Neuronal stem cell (in vitro differentiated cells): ENCODE measurements around the gene MB.

Experiments used
- DNase-seq: peaks from one replicate; pipeline ENCODE4 v3.0.0-alpha.2; 2013; ENCODE audit warnings: low spot score
- H2AFZ ChIP-seq: one replicate; pipeline ENCODE4 v1.6.1; 2013; ENCODE audit warnings: mild to moderate bottlenecking, low read length, inconsistent platforms
- H2AK5ac ChIP-seq: 2 replicates; pipeline ENCODE4 v1.6.1; 2013; ENCODE audit warnings: low read depth, mild to moderate bottlenecking, inconsistent platforms, low read length, moderate library complexity, mixed read lengths
- H2BK120ac ChIP-seq: 2 replicates; pipeline ENCODE4 v1.6.1; 2013; ENCODE audit warnings: low read depth, mild to moderate bottlenecking, inconsistent platforms, low read length, moderate library complexity, mixed read lengths
- H2BK12ac ChIP-seq: one replicate; pipeline ENCODE4 v1.6.1; 2013; ENCODE audit warnings: low read length, inconsistent platforms
- H2BK15ac ChIP-seq: 2 replicates; pipeline ENCODE4 v1.6.1; 2013; ENCODE audit warnings: mild to moderate bottlenecking, low read length, inconsistent platforms, mixed read lengths
- H2BK5ac ChIP-seq: one replicate; pipeline ENCODE4 v1.6.1; 2013; ENCODE audit warnings: inconsistent platforms, mild to moderate bottlenecking, low read length, moderate library complexity
- H3K14ac ChIP-seq: one replicate; pipeline ENCODE4 v1.6.1; 2013; ENCODE audit warnings: low read length, inconsistent platforms
- H3K18ac ChIP-seq: 2 replicates; pipeline ENCODE4 v1.6.1; 2013; ENCODE audit warnings: low read length, inconsistent platforms
- H3K23ac ChIP-seq: 2 replicates; pipeline ENCODE4 v1.6.1; 2013; ENCODE audit warnings: low read depth, mild to moderate bottlenecking, mixed read lengths, low read length, inconsistent platforms; ENCODE audit not compliant: poor library complexity
- H3K27ac ChIP-seq: replicated peaks from 3 replicates; pipeline ENCODE4 v1.5.1; 2013; ENCODE audit warnings: low read length, inconsistent platforms
- H3K27me3 ChIP-seq, 3 experiments: 2 replicates each; pipeline ENCODE4 v1.6.1; 2013; ENCODE audit warnings: low read length in 3 of 3, mild to moderate bottlenecking in 2 of 3, inconsistent platforms in 1 of 3, low read depth in 1 of 3, mixed read lengths in 1 of 3, moderate library complexity in 1 of 3; ENCODE audit not compliant: control insufficient read depth in 3 of 3, insufficient read depth in 3 of 3
- H3K36me3 ChIP-seq, 2 donors: replicated peaks in 1 of 2; 2 replicates each; pipeline ENCODE4 v1.6.1; 2013; ENCODE audit warnings: low read length in 2 of 2; ENCODE audit not compliant: control insufficient read depth in 2 of 2, insufficient read depth in 2 of 2
- H3K4ac ChIP-seq: 2 replicates; pipeline ENCODE4 v1.6.1; 2013; ENCODE audit warnings: inconsistent platforms, mild to moderate bottlenecking, low read length, moderate library complexity
- H3K4me1 ChIP-seq, 2 donors: 1 replicate in 1 of 2; 2 replicates in 1 of 2; pipeline ENCODE4 v1.6.1; 2013; ENCODE audit warnings: low read length in 2 of 2, low read depth in 1 of 2; ENCODE audit not compliant: control insufficient read depth in 2 of 2, insufficient read depth in 1 of 2
- H3K4me2 ChIP-seq: one replicate; pipeline ENCODE4 v1.6.1; 2013; ENCODE audit warnings: mild to moderate bottlenecking, low read length, inconsistent platforms; ENCODE audit not compliant: insufficient read depth, poor library complexity, severe bottlenecking
- H3K4me3 ChIP-seq, 2 donors: 2 replicates each; pipeline ENCODE4 v1.5.1; 2013; ENCODE audit warnings: low read length in 2 of 2, mild to moderate bottlenecking in 2 of 2, inconsistent platforms in 1 of 2, moderate library complexity in 1 of 2
- H3K79me1 ChIP-seq: one replicate; pipeline ENCODE4 v1.6.1; 2013; ENCODE audit warnings: low read depth, mild to moderate bottlenecking, inconsistent platforms, low read length, moderate library complexity
- H3K9ac ChIP-seq: one replicate; pipeline ENCODE4 v1.6.1; 2013; ENCODE audit warnings: mild to moderate bottlenecking, low read depth, low read length, inconsistent platforms; ENCODE audit not compliant: poor library complexity
- H3K9me3 ChIP-seq, 2 donors: replicated peaks in 1 of 2; 2 replicates each; pipeline versions ENCODE3 to v1.6.1; 2013; ENCODE audit warnings: low read length in 2 of 2, mild to moderate bottlenecking in 2 of 2, inconsistent platforms in 1 of 2, low read depth in 1 of 2, mixed read lengths in 1 of 2, moderate library complexity in 1 of 2; ENCODE audit not compliant: control insufficient read depth in 2 of 2, insufficient read depth in 1 of 2
- H4K8ac ChIP-seq: one replicate; pipeline ENCODE4 v1.6.1; 2013; ENCODE audit warnings: low read depth, mild to moderate bottlenecking, inconsistent platforms, low read length, moderate library complexity
- H4K91ac ChIP-seq: one replicate; pipeline ENCODE4 v1.6.1; 2013; ENCODE audit warnings: low read length, low read depth, mild to moderate bottlenecking, inconsistent platforms; ENCODE audit not compliant: poor library complexity
- WGBS, 2 donors: extraction: QIAGEN DNeasy Blood & Tissue Kit; methylation state at CpG; one replicate each; pipeline ENCODE4 v1.1.7; 2013; ENCODE audit warnings: missing lambda C conversion rate in 2 of 2, mixed read lengths in 1 of 2; ENCODE audit not compliant: insufficient read length in 2 of 2, insufficient replicate concordance in 1 of 2; ENCODE audit errors: extremely low coverage in 2 of 2; 5-methylcytosine and 5-hydroxymethylcytosine counted together

MB gene

GRCh38 chr22:35568751-35569739 lies 48.1 kb downstream of the MB start:
- Histone ChIP-seq H2AFZ (no peak overlapping the region), H3K9ac (no peak overlapping the region), H2BK5ac (no peak overlapping the region), H3K27me3 (peaks cover 0 to 40% (median 0%) of the 10 kb centered on the region in 3 experiments), H2BK12ac (no peak overlapping the region), H4K8ac (no peak overlapping the region), H3K23ac (no peak overlapping the region), H2BK15ac (no peak overlapping the region), H3K4me3 (no peak overlapping the region), H3K27ac (no peak overlapping the region), H2AK5ac (peak overlapping the region; percentile 66), H3K4me1 (peaks cover 11 to 17% of the 10 kb centered on the region in 2 donors), H2BK120ac (peak overlapping the region; percentile 16), H3K4me2 (no peak overlapping the region), H3K36me3 (no peaks in the 10 kb centered on the region), H3K79me1 (peaks cover 2% of the 10 kb centered on the region), H3K14ac (peak overlapping the region; percentile 31), H3K9me3 (no peaks in the 10 kb centered on the region), H3K4ac (no peak overlapping the region), H4K91ac (no peak overlapping the region), H3K18ac (peak overlapping the region; percentile 77)
- DNase-seq = no peak
- WGBS, 2 donors = no CpG with 5 or more reads among the region's 17 CpGs

GRCh38 chr22:35567351-35568141 lies 49.6 kb downstream of the MB start:
- Histone ChIP-seq H3K23ac (no peak overlapping the region), H3K9me3 (no peaks in the 10 kb centered on the region), H3K4me3 (no peak overlapping the region), H3K79me1 (peaks cover 2% of the 10 kb centered on the region), H2AK5ac (peak overlapping the region; percentile 47), H3K4me2 (no peak overlapping the region), H3K27ac (no peak overlapping the region), H3K27me3 (peaks cover 0 to 43% (median 0%) of the 10 kb centered on the region in 3 experiments), H2BK15ac (peak overlapping the region; percentile 31), H3K4me1 (peaks cover 11 to 17% of the 10 kb centered on the region in 2 donors), H3K18ac (peak overlapping the region; percentile 8), H2BK5ac (no peak overlapping the region), H3K4ac (no peak overlapping the region), H4K8ac (no peak overlapping the region), H4K91ac (no peak overlapping the region), H3K9ac (no peak overlapping the region), H2BK12ac (no peak overlapping the region), H3K14ac (no peak overlapping the region), H3K36me3 (no peaks in the 10 kb centered on the region), H2BK120ac (no peak overlapping the region), H2AFZ (peak overlapping the region; percentile 47)
- no CpG with 5 or more reads among the region's 23 CpGs for WGBS, 2 donors
- no peak for DNase-seq

GRCh38 chr22:35564975-35565867 lies 51.9 kb downstream of the MB start:
- no peak overlapping the region for H3K27ac ChIP-seq
- H3K4me2 ChIP-seq = no peak overlapping the region
- DNase-seq = no peak
- no peaks in the 10 kb centered on the region for H3K36me3 ChIP-seq
- H3K14ac ChIP-seq = no peak overlapping the region
- no peak overlapping the region for H4K8ac ChIP-seq
- H2AK5ac ChIP-seq = no peak overlapping the region
- no peak overlapping the region for H2BK120ac ChIP-seq
- WGBS, 2 donors = no CpG with 5 or more reads among the region's 10 CpGs
- H3K23ac ChIP-seq = no peak overlapping the region
- no peaks in the 10 kb centered on the region for H3K79me1 ChIP-seq
- H3K27me3 ChIP-seq = peaks cover 0 to 37% (median 0%) of the 10 kb centered on the region in 3 experiments
- H3K4me3 ChIP-seq = no peak overlapping the region
- no peak overlapping the region for H3K18ac ChIP-seq
- no peak overlapping the region for H2BK15ac ChIP-seq
- no peak overlapping the region for H2AFZ ChIP-seq
- H3K9me3 ChIP-seq = no peaks in the 10 kb centered on the region
- H3K9ac ChIP-seq = no peak overlapping the region
- H3K4me1 ChIP-seq = peaks cover 17 to 22% of the 10 kb centered on the region in 2 donors
- no peak overlapping the region for H2BK12ac ChIP-seq
- peak overlapping the region; percentile 93 for H4K91ac ChIP-seq
- H2BK5ac ChIP-seq = no peak overlapping the region
- H3K4ac ChIP-seq = no peak overlapping the region
